ENCODE results near the gene LONP2. TPM values are rescaled to one million over a fixed set of nuclear protein-coding genes. Genes with fewer than 3 reads are reported as not detected.

LONP2 gene
- total RNA-seq, 2 donors from 2014 or later, result 52.0 to 54.4 TPM

DNA sequence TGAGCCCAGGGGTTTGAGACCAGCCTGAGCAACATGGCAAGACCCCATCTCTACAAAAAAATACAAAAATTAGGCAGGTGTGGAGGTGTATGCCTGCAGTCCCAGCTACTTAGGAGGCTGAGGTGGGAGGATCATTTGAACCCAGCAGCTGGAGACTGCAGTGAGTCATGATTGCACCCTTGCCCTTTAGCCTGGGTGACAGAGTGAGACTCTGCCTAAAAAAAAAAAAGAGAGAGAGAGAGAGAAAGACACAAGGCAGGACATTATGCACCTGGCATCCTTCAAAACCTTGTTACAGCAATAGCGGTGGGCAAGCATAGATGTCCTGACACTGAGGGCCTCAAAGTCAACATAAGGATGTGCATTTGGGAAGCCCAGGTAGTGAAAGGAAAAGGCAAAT is 161.1 kb downstream of the LONP2 start:
- no peaks in the 10 kb centered on the region for H3K27me3 Mint-ChIP-seq
- H3K4me3 Mint-ChIP-seq, result no peak overlapping the region
- H3K9me3 Mint-ChIP-seq, result no peaks in the 10 kb centered on the region
- ATAC-seq (no peak), DNase-seq (ENCODE audit: low spot score) (no peak)
- peak overlapping the region in 1 of 2 donors; percentile 37 for H3K27ac Mint-ChIP-seq
- H3K4me1 Mint-ChIP-seq (ENCODE audit: low read depth in 2 of 2), result peaks cover 0 to 7% of the 10 kb centered on the region in 2 donors
- no peaks in the 10 kb centered on the region for H3K36me3 Mint-ChIP-seq

DNA sequence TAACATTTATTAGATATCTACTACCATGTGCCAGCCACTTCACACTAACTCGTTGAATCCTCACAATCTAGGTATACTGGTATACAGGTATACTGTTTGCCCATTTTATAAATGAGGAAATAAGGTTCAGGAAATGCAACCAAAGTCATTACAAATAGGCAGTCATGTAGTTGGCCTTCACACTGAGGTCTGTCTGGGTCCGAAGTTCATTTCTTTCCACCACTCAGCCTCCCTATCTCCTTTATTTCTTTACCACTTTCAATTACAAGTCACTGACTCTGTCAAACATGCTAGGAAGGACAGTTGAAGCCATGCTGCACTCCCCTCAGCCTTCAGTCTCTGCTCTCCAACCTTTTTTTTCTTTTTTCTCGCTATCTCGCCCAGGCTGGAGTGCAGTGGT is 161.8 kb downstream of the LONP2 start:
- Mint-ChIP-seq H3K27ac (no peak overlapping the region), H3K9me3 (no peaks in the 10 kb centered on the region), H3K27me3 (no peaks in the 10 kb centered on the region), H3K4me3 (no peak overlapping the region), H3K36me3 (no peaks in the 10 kb centered on the region), H3K4me1 (ENCODE audit: low read depth in 2 of 2) (peaks cover 0 to 9% of the 10 kb centered on the region in 2 donors)
- no peak for ATAC-seq
- no peak for DNase-seq (ENCODE audit: low spot score)

Other genes with a start within 250 kb of the LONP2 start
- gene ABCC12, start 88.3 kb upstream of the LONP2 start, total RNA-seq, result not detected
- not detected for gene ABCC11, start 3.2 kb downstream of the LONP2 start, total RNA-seq
- 10 to 100 TPM; 21.0 to 25.7 TPM for gene SIAH1, start 141.1 kb downstream of the LONP2 start, total RNA-seq

Data from natural killer cell treated with Interleukin-12 subunit alpha and Interleukin-12 subunit beta and Interleukin-15 and Interleukin-18, amount 100 ng/mL, for 72 hours (primary cell).